Brain microvascular endothelial cell (primary cell): ENCODE measurements around the gene SLC12A6.

Experiments
- DNase-seq: peaks from one replicate; pipeline ENCODE4 v3.0.0-alpha.2; 2020
- H3K27ac ChIP-seq: fragments of 250-450 bp; sonication (Bioruptor Pico); 2 replicates; pipeline ENCODE4 v1.5.1; 2020; ENCODE audit warnings: mild to moderate bottlenecking, moderate library complexity
- H3K27me3 ChIP-seq: fragments of 250-450 bp; sonication (Bioruptor Pico); replicated peaks from 2 replicates; pipeline ENCODE4 v1.5.1; 2020; ENCODE audit warnings: mild to moderate bottlenecking
- H3K36me3 ChIP-seq: fragments of 250-450 bp; sonication (Bioruptor Pico); replicated peaks from 2 replicates; pipeline ENCODE4 v1.5.1; 2020; ENCODE audit warnings: mild to moderate bottlenecking
- H3K4me3 ChIP-seq: 2 replicates; pipeline ENCODE4 v1.5.1; 2011; ENCODE audit warnings: low read depth, mild to moderate bottlenecking, control low read depth, low read length, moderate library complexity
- in situ Hi-C: cut with HindIII; loops from 2 replicates; pipeline ENCODE4 v1.10.0; 2017; ENCODE audit warnings: low sequenced_read_pairs, low pct_ligation_motif_present
- TF ChIP-seq, protein P1 (sequence below): IDR thresholded peaks from 2 replicates; pipeline ENCODE4 v1.5.1; 2011; ENCODE audit warnings: low read depth, mild to moderate bottlenecking, moderate library complexity, low read length, control low read depth, inconsistent platforms; ENCODE audit errors: missing control alignments

Gene SLC12A6

DNA sequence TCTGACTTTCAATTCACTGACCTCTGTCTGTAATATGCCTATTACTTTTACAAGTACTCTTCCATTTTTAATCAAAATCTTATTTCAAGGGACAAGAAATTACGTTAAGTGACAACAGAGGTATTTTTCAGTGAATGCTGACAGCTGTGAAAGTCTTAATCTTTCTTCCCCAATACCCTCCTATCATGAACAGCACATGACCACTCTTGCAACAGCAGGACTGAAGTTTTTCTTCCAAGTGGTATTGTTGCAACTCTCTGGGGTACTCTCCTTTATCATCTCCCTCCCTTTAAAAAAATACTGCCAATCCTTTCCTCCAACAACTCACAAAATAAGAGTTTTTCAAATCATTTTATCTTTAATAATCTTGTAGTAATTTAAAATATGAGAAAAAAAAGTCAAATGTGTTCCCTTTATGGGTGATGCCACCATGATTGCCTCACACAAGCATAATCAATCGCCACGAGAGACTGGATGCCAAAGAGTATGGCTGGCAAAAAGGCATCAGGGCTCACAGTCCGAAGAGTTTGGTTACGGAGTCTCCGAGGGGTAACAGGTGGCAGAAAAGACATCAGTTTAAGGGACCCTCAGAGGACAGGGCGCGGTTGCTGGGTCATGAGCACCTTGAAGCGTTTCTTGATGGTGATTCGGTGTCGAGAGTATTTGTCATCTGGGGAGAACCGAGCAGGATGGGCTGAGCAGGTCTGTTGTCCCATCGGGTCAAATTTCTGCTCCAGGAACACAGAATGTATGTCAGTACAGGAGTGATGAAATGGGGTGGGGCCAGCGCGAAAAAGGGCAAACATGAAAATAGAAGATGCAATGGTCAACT, 4.0 kb upstream of the SLC12A6 start:
- TF ChIP-seq, protein P1, sequence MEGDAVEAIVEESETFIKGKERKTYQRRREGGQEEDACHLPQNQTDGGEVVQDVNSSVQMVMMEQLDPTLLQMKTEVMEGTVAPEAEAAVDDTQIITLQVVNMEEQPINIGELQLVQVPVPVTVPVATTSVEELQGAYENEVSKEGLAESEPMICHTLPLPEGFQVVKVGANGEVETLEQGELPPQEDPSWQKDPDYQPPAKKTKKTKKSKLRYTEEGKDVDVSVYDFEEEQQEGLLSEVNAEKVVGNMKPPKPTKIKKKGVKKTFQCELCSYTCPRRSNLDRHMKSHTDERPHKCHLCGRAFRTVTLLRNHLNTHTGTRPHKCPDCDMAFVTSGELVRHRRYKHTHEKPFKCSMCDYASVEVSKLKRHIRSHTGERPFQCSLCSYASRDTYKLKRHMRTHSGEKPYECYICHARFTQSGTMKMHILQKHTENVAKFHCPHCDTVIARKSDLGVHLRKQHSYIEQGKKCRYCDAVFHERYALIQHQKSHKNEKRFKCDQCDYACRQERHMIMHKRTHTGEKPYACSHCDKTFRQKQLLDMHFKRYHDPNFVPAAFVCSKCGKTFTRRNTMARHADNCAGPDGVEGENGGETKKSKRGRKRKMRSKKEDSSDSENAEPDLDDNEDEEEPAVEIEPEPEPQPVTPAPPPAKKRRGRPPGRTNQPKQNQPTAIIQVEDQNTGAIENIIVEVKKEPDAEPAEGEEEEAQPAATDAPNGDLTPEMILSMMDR, result no peak
- no peak for DNase-seq
- no peak overlapping the region for H3K27ac ChIP-seq

DNA sequence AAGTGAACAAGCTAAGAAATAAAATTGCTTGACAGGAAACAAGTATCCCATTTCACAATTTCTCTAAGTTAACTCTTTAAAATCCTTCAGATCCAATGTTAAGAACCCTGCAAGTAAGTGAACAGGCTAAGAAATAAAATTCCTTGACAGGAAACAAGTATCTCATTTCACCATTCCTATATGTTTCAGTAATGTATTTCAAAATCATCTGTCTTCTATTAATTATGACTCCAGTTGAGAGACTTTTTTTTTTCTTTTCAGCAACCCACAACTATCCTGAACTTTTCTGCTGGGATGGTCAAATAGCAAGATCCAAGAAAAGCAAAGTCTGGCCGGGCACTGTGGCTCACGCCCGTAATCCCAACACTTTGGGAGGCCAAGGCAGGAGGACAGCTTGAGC, 2.4 kb upstream of the SLC12A6 start:
- TF ChIP-seq, protein P1, result no peak
- in situ Hi-C loops, result loop anchor here (25.0 kb wide), 1 partner anchor 103 kb away; the partner anchor contains the start of gene EMC4
- no peaks in the 10 kb centered on the region for H3K27me3 ChIP-seq
- no peak overlapping the region for H3K4me3 ChIP-seq
- no peak for DNase-seq
- H3K27ac ChIP-seq, result no peak overlapping the region
- peaks cover 10% of the 10 kb centered on the region for H3K36me3 ChIP-seq

More for the DNA sequence above, 4.0 kb upstream of the SLC12A6 start:
- in situ Hi-C loops, result loop anchor here (25.0 kb wide), 1 partner anchor 104 kb away; the partner anchor contains the start of gene EMC4
- Histone ChIP-seq H3K27me3 (no peaks in the 10 kb centered on the region), H3K36me3 (peaks cover 10% of the 10 kb centered on the region), H3K4me3 (peak overlapping the region; percentile 97)

DNA sequence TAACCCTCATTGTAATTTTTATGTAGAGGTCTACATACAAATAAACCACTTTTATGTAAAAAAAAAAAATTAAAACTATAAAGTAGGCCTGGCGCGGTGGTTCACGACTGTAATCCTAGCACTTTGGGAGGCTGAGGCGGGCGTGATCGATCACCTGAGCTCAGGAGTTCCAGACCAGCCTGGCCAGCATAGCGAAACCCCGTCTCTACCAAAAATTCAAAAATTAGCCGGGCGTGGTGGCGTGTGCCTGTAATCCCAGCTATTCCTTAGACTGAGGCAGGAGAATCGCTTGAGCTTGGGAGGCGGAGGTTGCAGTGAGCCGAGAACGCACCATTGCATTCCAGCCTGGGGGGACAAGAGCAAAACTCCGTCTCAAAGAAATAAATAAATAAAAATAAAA, 766 bp upstream of the SLC12A6 start:
- Histone ChIP-seq H3K4me3 (peak overlapping the region; percentile 31), H3K27ac (peak overlapping the region; percentile 83), H3K27me3 (no peaks in the 10 kb centered on the region), H3K36me3 (peaks cover 10% of the 10 kb centered on the region)
- in situ Hi-C loops, result loop anchor here (25.0 kb wide), 1 partner anchor 101 kb away; the partner anchor contains the start of gene EMC4
- TF ChIP-seq, protein P1, result no peak
- DNase-seq, result no peak

DNA sequence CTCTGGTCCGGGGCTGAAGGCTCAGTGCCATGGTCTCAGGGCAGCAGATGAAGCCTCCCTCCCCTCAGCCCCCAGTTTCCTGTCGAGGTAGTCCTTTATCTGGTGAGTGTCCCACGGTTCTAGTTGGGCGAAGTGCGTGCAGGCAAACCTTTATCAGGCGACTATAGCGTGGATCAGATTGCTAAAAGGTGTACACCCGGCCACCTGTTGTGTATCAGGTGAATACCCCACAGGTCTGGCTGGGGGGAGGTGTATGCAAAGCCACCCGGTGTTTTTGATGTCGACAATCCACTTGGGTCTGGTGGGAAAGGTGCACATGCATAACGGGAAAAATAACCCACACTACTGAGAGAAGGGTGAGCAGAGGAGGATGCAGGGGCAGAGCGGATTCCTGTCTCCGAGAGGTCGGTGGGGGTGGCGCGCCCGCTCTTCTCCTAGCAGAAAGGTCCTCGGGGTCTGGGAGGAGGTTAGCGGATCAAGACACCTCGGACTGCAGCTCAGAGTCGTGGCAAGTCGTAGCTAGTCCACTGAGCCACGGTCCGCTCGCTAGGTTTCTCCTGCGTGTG, 507 bp downstream of the SLC12A6 start:
- no peaks in the 10 kb centered on the region for H3K27me3 ChIP-seq
- H3K36me3 ChIP-seq, result peaks cover 10% of the 10 kb centered on the region
- H3K27ac ChIP-seq, result peak overlapping the region; percentile 83
- H3K4me3 ChIP-seq, result peak overlapping the region; percentile 92
- in situ Hi-C loops, result loop anchor here (25.0 kb wide), 1 partner anchor 100 kb away; the partner anchor contains the start of gene EMC4
- no peak for DNase-seq
- TF ChIP-seq, protein P1, result no peak

DNA sequence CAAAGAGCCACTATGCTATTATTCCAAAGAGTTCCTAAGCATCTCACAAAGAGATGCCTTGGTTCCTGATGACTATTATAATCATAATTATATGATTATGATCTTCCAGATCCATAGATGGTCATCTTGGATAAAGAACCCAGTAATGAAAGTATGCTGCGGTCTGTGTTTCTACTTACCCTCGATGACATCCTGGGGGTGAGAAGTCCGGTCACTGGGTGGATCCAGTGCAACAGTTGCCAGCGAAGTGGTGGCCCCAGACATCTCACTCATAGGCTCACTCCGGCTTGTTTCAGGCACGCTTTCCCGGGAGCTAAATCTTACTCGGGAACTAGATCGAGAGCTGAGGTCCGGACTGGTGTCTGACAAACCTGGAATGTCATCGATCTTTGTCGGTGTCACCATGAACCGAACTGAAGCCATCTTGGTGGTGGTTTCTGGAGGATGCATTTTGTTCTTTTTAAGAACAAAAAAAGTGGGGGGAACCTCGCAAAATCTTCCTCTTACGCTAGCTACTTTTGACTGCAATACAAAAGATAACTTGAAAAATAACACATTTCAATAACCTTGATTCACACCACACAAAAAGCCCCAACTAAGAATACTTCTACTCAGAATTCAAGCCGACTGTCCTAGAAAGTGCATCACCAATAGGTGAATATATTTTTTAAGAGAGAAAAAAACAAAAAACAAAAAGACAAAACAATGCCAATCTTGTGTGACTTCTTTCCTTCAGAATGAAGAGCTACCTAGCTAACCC, 1.2 kb downstream of the SLC12A6 start:
- Histone ChIP-seq H3K36me3 (peaks cover 6% of the 10 kb centered on the region), H3K27ac (no peak overlapping the region), H3K27me3 (no peaks in the 10 kb centered on the region), H3K4me3 (peak overlapping the region; percentile 92)
- TF ChIP-seq, protein P1, result no peak
- in situ Hi-C loops, result loop anchor here (25.0 kb wide), 1 partner anchor 99 kb away; the partner anchor contains the start of gene EMC4
- no peak for DNase-seq
